ENCODE measurements around the gene PASK. TPM values are rescaled to one million over a fixed set of nuclear protein-coding genes. Genes with fewer than 3 reads are reported as not detected.

PASK gene
- total and polyA plus RNA-seq, 2 experiments from 2014 or later = 2.5 to 8.8 TPM

- Histone ChIP-seq H2AFZ (no peak overlapping the region), H3K9me3 (ENCODE audit: low read depth) (no peaks in the 10 kb centered on the region), H3K27me3 (no peaks in the 10 kb centered on the region), H3K36me3 (replicated peaks; ENCODE audit: insufficient read depth, low read depth) (no peaks in the 10 kb centered on the region), H3K4me1 (ENCODE audit: insufficient read depth) (no peaks in the 10 kb centered on the region), H3K4me2 (no peak overlapping the region), H3K4me3 (no peak overlapping the region), H4K20me1 (ENCODE audit: insufficient read depth, poor library complexity, severe bottlenecking) (no peaks in the 10 kb centered on the region), H3K79me2 (no peaks in the 10 kb centered on the region), H3K9me2 (replicated peaks; ENCODE audit: insufficient read depth) (no peaks in the 10 kb centered on the region), H3K27ac (no peak overlapping the region)
- WGBS (ENCODE audit: low lambda C conversion rate, missing lambda C conversion rate) = 98% methylated on average over 15 of the region's 15 CpGs
- DNase-seq (ENCODE audit: low spot score) = no peak
- no peak for TF ChIP-seq EZH2phosphoT487 (IDR thresholded peaks at IDR 0.05; ENCODE audit: low read depth, severe bottlenecking, unreplicated experiment)
- no peak for TF ChIP-seq CTCF (IDR thresholded peaks at IDR 0.05; ENCODE audit: poor library complexity)
- no peak for TF ChIP-seq EZH2 (IDR thresholded peaks at IDR 0.05; ENCODE audit: borderline replicate concordance)
These were observed 19.1 kb upstream of the PASK start for GRCh38 chr2:241168366-241168765.

GRCh38 chr2:241163601-241164118 lies 14.4 kb upstream of the PASK start:
- no peak overlapping the region for H3K27ac ChIP-seq
- H3K36me3 ChIP-seq (replicated peaks; ENCODE audit: insufficient read depth, low read depth) = no peaks in the 10 kb centered on the region
- H4K20me1 ChIP-seq (ENCODE audit: insufficient read depth, poor library complexity, severe bottlenecking) = no peaks in the 10 kb centered on the region
- DNase-seq (ENCODE audit: low spot score) = no peak
- no peaks in the 10 kb centered on the region for H3K27me3 ChIP-seq
- 86% methylated on average over 3 of the region's 3 CpGs for WGBS (ENCODE audit: low lambda C conversion rate, missing lambda C conversion rate)
- no peaks in the 10 kb centered on the region for H3K4me1 ChIP-seq (ENCODE audit: insufficient read depth)
- no peak overlapping the region for H3K4me2 ChIP-seq
- no peaks in the 10 kb centered on the region for H3K9me2 ChIP-seq (replicated peaks; ENCODE audit: insufficient read depth)
- no peaks in the 10 kb centered on the region for H3K9me3 ChIP-seq (ENCODE audit: low read depth)
- TF ChIP-seq EZH2phosphoT487 (IDR thresholded peaks at IDR 0.05; ENCODE audit: low read depth, severe bottlenecking, unreplicated experiment) (no peak), CTCF (IDR thresholded peaks at IDR 0.05; ENCODE audit: poor library complexity) (no peak), EZH2 (IDR thresholded peaks at IDR 0.05; ENCODE audit: borderline replicate concordance) (no peak)
- H3K4me3 ChIP-seq = no peak overlapping the region
- no peak overlapping the region for H2AFZ ChIP-seq
- H3K79me2 ChIP-seq = no peaks in the 10 kb centered on the region

GRCh38 chr2:241161646-241162281 lies 12.5 kb upstream of the PASK start:
- DNase-seq (ENCODE audit: low spot score) = peak; percentile 32
- Histone ChIP-seq H3K36me3 (replicated peaks; ENCODE audit: insufficient read depth, low read depth) (no peaks in the 10 kb centered on the region), H3K4me3 (no peak overlapping the region), H4K20me1 (ENCODE audit: insufficient read depth, poor library complexity, severe bottlenecking) (no peaks in the 10 kb centered on the region), H3K27ac (no peak overlapping the region), H3K4me2 (no peak overlapping the region), H3K4me1 (ENCODE audit: insufficient read depth) (no peaks in the 10 kb centered on the region), H3K9me3 (ENCODE audit: low read depth) (no peaks in the 10 kb centered on the region), H3K9me2 (replicated peaks; ENCODE audit: insufficient read depth) (no peaks in the 10 kb centered on the region), H2AFZ (no peak overlapping the region), H3K79me2 (no peaks in the 10 kb centered on the region), H3K27me3 (no peaks in the 10 kb centered on the region)
- WGBS (ENCODE audit: low lambda C conversion rate, missing lambda C conversion rate) = 79% methylated on average over 9 of the region's 9 CpGs
- TF ChIP-seq EZH2 (IDR thresholded peaks at IDR 0.05; ENCODE audit: borderline replicate concordance) = no peak
- TF ChIP-seq EZH2phosphoT487 (IDR thresholded peaks at IDR 0.05; ENCODE audit: low read depth, severe bottlenecking, unreplicated experiment) = no peak
- TF ChIP-seq CTCF (IDR thresholded peaks at IDR 0.05; ENCODE audit: poor library complexity) = no peak

All from hepatocyte (in vitro differentiated cells).